K562 (cell line): ENCODE measurements around the gene ALG8. TPM values are rescaled to one million over a fixed set of nuclear protein-coding genes. Genes with fewer than 3 reads are reported as not detected.

Source experiments
- ATAC-seq: fragments of 200-7000 bp; cut with Tn5 transposase; 3 replicates; pipeline ENCODE4 v1.9.1; 2020; ENCODE audit warnings: moderate library complexity
- BruUV-seq: library from RNA; stranded (reverse); fragments of 400-500 nt; replicated peaks from 2 replicates; lab custom pipeline; 2021; lab: Mats Ljungman, UMichigan
- CTCF ChIA-PET: fragments of 300-600 bp; formaldehyde crosslinking; extraction: SDS; loops from one replicate; lab custom pipeline; 2021; ENCODE audit warnings: low intra/inter-chr PET ratio; lab: Yijun Ruan, JAX
- POLR2A ChIA-PET: fragments of 300-600, 350-650 bp; sonication (Branson Sonifier 250); formaldehyde crosslinking; extraction: SDS; loops from one replicate; lab custom pipeline; 2021; ENCODE audit warnings: antibody characterized with exemption, inconsistent platforms; lab: Yijun Ruan, JAX
- DNase-seq, 4 experiments: peaks; one replicate each; pipeline versions ENCODE4 v3.0.0 to v3.0.0-alpha.2; 2011 to 2018; ENCODE audit warnings: low spot score in 3 of 4, mixed read lengths in 3 of 4; ENCODE audit errors: extremely low read depth in 1 of 4
- FAIRE-seq: peaks from 2 replicates; lab custom pipeline; 2011; peaks lifted over from hg19 to GRCh38; lab: Jason Lieb, UNC
- H2AFZ ChIP-seq: 2 replicates; pipeline ENCODE4 v1.6.0; 2011; ENCODE audit warnings: low read depth, low read length, control low read depth, inconsistent platforms
- H3K27ac ChIP-seq: fragments of 200-600 bp; 3 replicates; pipeline ENCODE4 v1.8.0; 2011; ENCODE audit warnings: low read depth, mild to moderate bottlenecking, control low read depth, inconsistent platforms, low read length, moderate library complexity, mixed read lengths; ENCODE audit errors: extremely low read depth
- H3K27me3 ChIP-seq, 2 experiments: fragments of 300-600 bp in 1 of 2; 2 replicates in 1 of 2; 3 replicates in 1 of 2; pipeline versions ENCODE4 v1.6.0 to v1.8.0; 2011; ENCODE audit warnings: inconsistent platforms in 2 of 2, low read length in 2 of 2, mild to moderate bottlenecking in 1 of 2, mixed read lengths in 1 of 2, moderate library complexity in 1 of 2; ENCODE audit not compliant: control insufficient read depth in 2 of 2, insufficient read depth in 2 of 2
- H3K36me3 ChIP-seq: fragments of 300-600 bp; 3 replicates; pipeline ENCODE4 v1.8.0; 2011; ENCODE audit warnings: mild to moderate bottlenecking, low read length, inconsistent platforms; ENCODE audit not compliant: control insufficient read depth, insufficient read depth
- H3K4me1 ChIP-seq, 2 experiments: fragments of 200-600 bp in 1 of 2; replicated peaks in 1 of 2; 2 replicates in 1 of 2; 3 replicates in 1 of 2; pipeline versions ENCODE4 v1.5.1 to v1.8.0; 2011; ENCODE audit warnings: inconsistent platforms in 2 of 2, low read length in 2 of 2, mild to moderate bottlenecking in 1 of 2, mixed read lengths in 1 of 2, moderate library complexity in 1 of 2; ENCODE audit not compliant: control insufficient read depth in 2 of 2, insufficient read depth in 2 of 2
- H3K4me2 ChIP-seq: 2 replicates; pipeline ENCODE4 v1.6.1; 2011; ENCODE audit warnings: low read length, control low read depth, inconsistent platforms, mixed read lengths; ENCODE audit not compliant: insufficient read depth
- H3K4me3 ChIP-seq: fragments of 200-600 bp; sonication (generic), shearing (Covaris generic); 2 replicates; pipeline ENCODE4 v1.5.1; 2016; ENCODE audit warnings: control low read depth, inconsistent platforms
- H3K79me2 ChIP-seq: fragments of 200-600 bp; 3 replicates; pipeline ENCODE4 v1.8.0; 2011; ENCODE audit warnings: low read length, inconsistent platforms; ENCODE audit not compliant: control insufficient read depth, insufficient read depth
- H3K9ac ChIP-seq, 2 experiments: 2 replicates each; pipeline versions ENCODE4 v1.6.0 to v1.6.1; 2011; ENCODE audit warnings: low read depth in 2 of 2, low read length in 2 of 2, control low read depth in 1 of 2, inconsistent platforms in 1 of 2, mild to moderate bottlenecking in 1 of 2, mixed read lengths in 1 of 2; ENCODE audit not compliant: insufficient read depth in 1 of 2
- H3K9me1 ChIP-seq: one replicate; pipeline ENCODE4 v1.6.0; 2011; ENCODE audit warnings: inconsistent platforms, mild to moderate bottlenecking, low read length, moderate library complexity; ENCODE audit not compliant: control insufficient read depth, insufficient read depth
- H3K9me3 ChIP-seq: replicated peaks from 2 replicates; pipeline ENCODE4 v1.5.1; 2011; ENCODE audit warnings: low read depth, low read length, inconsistent platforms; ENCODE audit not compliant: control insufficient read depth, insufficient read depth
- H4K20me1 ChIP-seq: replicated peaks from 2 replicates; pipeline ENCODE4 v1.6.1; 2011; ENCODE audit warnings: low read length, inconsistent platforms, mixed read lengths; ENCODE audit not compliant: control insufficient read depth, insufficient read depth
- BDP1 ChIP-seq: IDR thresholded peaks from 3 replicates; pipeline ENCODE4 v1.6.1; 2011; ENCODE audit not compliant: insufficient read length, insufficient read depth
- DMBX1 ChIP-seq: fragments of 250-450 bp; sonication (Bioruptor Pico); IDR thresholded peaks from 2 replicates; pipeline ENCODE4 v1.8.0; 2022; ENCODE audit warnings: inconsistent platforms, mild to moderate bottlenecking, moderate library complexity, borderline replicate concordance
- EHMT2 ChIP-seq: fragments of 450-650 bp; IDR thresholded peaks from 2 replicates; pipeline ENCODE4 v1.6.1; 2018; ENCODE audit warnings: antibody characterized with exemption
- KDM4B ChIP-seq, 2 experiments: fragments of 450-650 bp in 1 of 2; sonication (generic) in 1 of 2; IDR thresholded peaks; 2 replicates each; pipeline ENCODE4 v1.6.1; 2016 to 2017; ENCODE audit warnings: borderline replicate concordance in 2 of 2, antibody characterized with exemption in 1 of 2, low read depth in 1 of 2, mild to moderate bottlenecking in 1 of 2
- MAZ ChIP-seq, 2 experiments: fragments of 450-650 bp in 1 of 2; sonication (generic) in 1 of 2; formaldehyde crosslinking; IDR thresholded peaks in 1 of 2; conservative IDR thresholded peaks in 1 of 2; 2 replicates each; pipeline versions ENCODE4 v1.4.0 to v1.5.0; 2020; ENCODE audit warnings: mild to moderate bottlenecking in 1 of 2, missing genetic modification reagents in 1 of 2
- MCM7 ChIP-seq, 2 experiments: fragments of 450-650 bp; IDR thresholded peaks; 2 replicates each; pipeline ENCODE4 v1.6.1; 2016 to 2018
- MED1 ChIP-seq: sonication (generic); formaldehyde crosslinking; IDR thresholded peaks from 2 replicates; pipeline ENCODE4 v1.8.1; 2023; ENCODE audit warnings: missing genetic modification reagents, borderline replicate concordance
- OTX1 ChIP-seq: fragments of 450-650 bp; formaldehyde crosslinking; IDR thresholded peaks from 2 replicates; pipeline ENCODE4 v1.4.0; 2022; ENCODE audit warnings: mild to moderate bottlenecking
- PCBP1 ChIP-seq: fragments of 200-400 bp; formaldehyde crosslinking; IDR thresholded peaks from 2 replicates; pipeline ENCODE4 v1.6.1; 2018; ENCODE audit warnings: mild to moderate bottlenecking, low read depth, low read length; ENCODE audit not compliant: poor library complexity, severe bottlenecking
- PHF21A ChIP-seq: fragments of 450-650 bp; IDR thresholded peaks from 2 replicates; pipeline ENCODE4 v1.6.1; 2017; ENCODE audit warnings: low read depth, borderline replicate concordance
- SRSF9 ChIP-seq: fragments of 200-400 bp; formaldehyde crosslinking; IDR thresholded peaks from 2 replicates; pipeline ENCODE4 v1.6.1; 2017; ENCODE audit warnings: low read depth, low read length, borderline replicate concordance
- STAT6 ChIP-seq: sonication (generic); formaldehyde crosslinking; IDR thresholded peaks from 2 replicates; pipeline ENCODE4 v1.8.1; 2023; ENCODE audit warnings: mild to moderate bottlenecking, missing genetic modification reagents
- TGIF2 ChIP-seq: sonication (generic); formaldehyde crosslinking; IDR thresholded peaks from 2 replicates; pipeline ENCODE4 v1.8.1; 2022; ENCODE audit warnings: mild to moderate bottlenecking, missing genetic modification reagents, moderate library complexity
- THRB ChIP-seq: fragments of 450-650 bp; formaldehyde crosslinking; conservative IDR thresholded peaks from 2 replicates; pipeline ENCODE4 v1.4.0; 2022; ENCODE audit warnings: mild to moderate bottlenecking, missing genetic modification characterization
- WGBS: fragments of 100-300 bp; shearing (Covaris generic); methylation state at CpG from one replicate; pipeline ENCODE4 v1.1.6; 2016; ENCODE audit warnings: low coverage, mixed read lengths; ENCODE audit not compliant: insufficient coverage; ENCODE audit errors: missing lambda C conversion rate; 5-methylcytosine and 5-hydroxymethylcytosine counted together
- in situ Hi-C: fragments of 300-500 bp; cut with MboI; formaldehyde crosslinking; loops from 4 replicates; pipeline ENCODE4 v1.15.0; 2018; ENCODE audit warnings: inconsistent platforms, mixed read lengths
- intact Hi-C: fragments of 100-400 bp; cut with micrococcal nuclease; formaldehyde crosslinking; loops from 2 replicates; pipeline ENCODE4 v1.14.2; 2022
- polyA plus RNA-seq, 8 experiments: library from polyadenylated mRNA; depleted of rRNA in 4 of 8; stranded (reverse) in 5 of 8; unstranded in 3 of 8; fragments of >200 nt; fragmentation: Nextera tagmentation in 2 of 8; fragmentation: Illumina TruSeq in 1 of 8; extraction: Ambion mirVana in 2 of 8; extraction: Trizol in 1 of 8; gene quantifications; 2 replicates each; pipeline versions ENCODE4 v1.2.1 to v1.2.3, GENCODE V29; 2011 to 2014; ENCODE audit warnings: inconsistent platforms in 1 of 8, missing spikeins in 1 of 8
- total RNA-seq, 7 experiments: library from RNA; depleted of rRNA in 6 of 7; stranded (reverse); fragments of >200 nt in 6 of 7; fragmentation: Illumina TruSeq in 2 of 7; extraction: Trizol in 2 of 7; gene quantifications; 2 replicates each; pipeline versions ENCODE4 v1.2.1 to v1.2.3, GENCODE V29; 2011 to 2021; ENCODE audit warnings: low replicate concordance in 1 of 7
- TF ChIP-seq, protein P1 (sequence below): sonication (generic); formaldehyde crosslinking; IDR thresholded peaks from 2 replicates; pipeline ENCODE4 v1.8.0; 2022; ENCODE audit warnings: mild to moderate bottlenecking, missing genetic modification reagents

ALG8 gene
- total and polyA plus RNA-seq, 9 of the 15 experiments (the other 6 are each of a cell fraction or from before 2014, with no cell fraction given) = 59.3 to 189 (median 106) TPM

GRCh38 chr11:78168539-78169477 lies 29.4 kb upstream of the ALG8 start:
- ATAC-seq (peak; percentile 54), FAIRE-seq (peak; percentile 32), DNase-seq (peak in 2 of 4 experiments; percentile 19 to 29)
- intact Hi-C loops = no loop called here
- no peaks in the 10 kb centered on the region for H3K9me3 ChIP-seq
- no peaks in the 10 kb centered on the region for H3K79me2 ChIP-seq
- H3K9me1 ChIP-seq = no peaks in the 10 kb centered on the region
- H3K4me1 ChIP-seq = peaks cover 9 to 22% of the 10 kb centered on the region in 2 experiments; a peak in 4 of 5 replicates
- BruUV-seq = no TSS peak
- ChIA-PET CTCF (no interaction called here), POLR2A (interaction anchor here (0.7 to 2.8 kb wide), 4 partner anchors 9 to 247 kb away, joined by 3 to 8 read pairs (median 3); no protein-coding TSS in a partner anchor)
- 0 out of 3 replicates have a peak overlapping the region, but pooled peaks have one; percentile 20 for H3K27ac ChIP-seq
- H3K4me3 ChIP-seq = no peak overlapping the region
- no peaks in the 10 kb centered on the region for H3K36me3 ChIP-seq
- H2AFZ ChIP-seq = peak overlapping the region; percentile 95
- 43% methylated on average over 16 of the region's 17 CpGs for WGBS
- H3K27me3 ChIP-seq = no peaks in the 10 kb centered on the region
- in situ Hi-C loops = no loop called here
- no peaks in the 10 kb centered on the region for H4K20me1 ChIP-seq
- H3K4me2 ChIP-seq = peak overlapping the region; percentile 62
- H3K9ac ChIP-seq = peak overlapping the region; percentile 10 to 80; a peak in 3 of 4 replicates
- TF ChIP-seq KDM4B (IDR thresholded peaks at IDR 0.05; ENCODE audit: borderline replicate concordance in 2 of 2, low read depth in 1 of 2) = no peak
- TF ChIP-seq PHF21A = no peak
- TF ChIP-seq THRB (CRISPR knock-in tag) = no peak
- TF ChIP-seq, protein P1, sequence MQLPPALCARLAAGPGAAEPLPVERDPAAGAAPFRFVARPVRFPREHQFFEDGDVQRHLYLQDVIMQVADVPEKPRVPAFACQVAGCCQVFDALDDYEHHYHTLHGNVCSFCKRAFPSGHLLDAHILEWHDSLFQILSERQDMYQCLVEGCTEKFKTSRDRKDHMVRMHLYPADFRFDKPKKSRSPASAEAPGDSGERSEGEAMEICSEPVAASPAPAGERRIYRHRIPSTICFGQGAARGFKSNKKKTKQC (CRISPR knock-in tag) = no peak
- no peak for TF ChIP-seq STAT6 (CRISPR knock-in tag)
- TF ChIP-seq EHMT2 = no peak
- TF ChIP-seq PCBP1 = no peak
- no peak for TF ChIP-seq BDP1
- 0 out of 2 replicates have a peak, but pooled peaks have one; percentile 15 for TF ChIP-seq DMBX1
- TF ChIP-seq OTX1 (CRISPR knock-in tag) = no peak
- no peak for TF ChIP-seq TGIF2 (CRISPR knock-in tag)
- no peak for TF ChIP-seq SRSF9
- TF ChIP-seq MAZ (CRISPR knock-in tag; conservative IDR thresholded peaks at IDR 0.05 in 1 of 2, IDR thresholded peaks at IDR 0.05 in 1 of 2) = no peak
- no peak for TF ChIP-seq MCM7 (IDR thresholded peaks at IDR 0.05)
- TF ChIP-seq MED1 (CRISPR knock-in tag) = no peak
